MCF 10A (cell line): Measurements from ENCODE around the gene ZDHHC16. TPM values are rescaled to one million over a fixed set of nuclear protein-coding genes. Genes with fewer than 3 reads are reported as not detected.
A peak's percentile ranks its signal among the peaks of the same experiment; 100 is the strongest.

Experiments
- BruUV-seq: library from RNA; stranded (reverse); fragments of 400-500 nt; replicated peaks from 2 replicates; lab custom pipeline; 2021; lab: Mats Ljungman, UMichigan
- CTCF ChIA-PET: fragments of 300-600 bp; sonication (Branson Sonifier 250); formaldehyde crosslinking; extraction: SDS; loops from one replicate; lab custom pipeline; 2021; ENCODE audit warnings: antibody characterized with exemption, inconsistent platforms; lab: Yijun Ruan, JAX
- POLR2A ChIA-PET: fragments of 300-600, 350-650 bp; sonication (Branson Sonifier 250); formaldehyde crosslinking; extraction: SDS; loops from one replicate; lab custom pipeline; 2020; ENCODE audit warnings: antibody characterized with exemption, inconsistent platforms; lab: Yijun Ruan, JAX
- DNase-seq: peaks from one replicate; pipeline ENCODE4 v3.0.0-alpha.2; 2018; ENCODE audit not compliant: unreplicated experiment
- H3K27ac Mint-ChIP-seq: one replicate; pipeline ENCODE4 v1.8.0; 2022; ENCODE audit warnings: mild to moderate bottlenecking, low read depth, mixed read lengths; ENCODE audit not compliant: unreplicated experiment
- H3K27me3 Mint-ChIP-seq: one replicate; pipeline ENCODE4 v1.8.0; 2022; ENCODE audit warnings: mixed read lengths; ENCODE audit not compliant: insufficient read depth, unreplicated experiment
- H3K36me3 Mint-ChIP-seq: one replicate; pipeline ENCODE4 v1.8.0; 2022; ENCODE audit warnings: mild to moderate bottlenecking, moderate library complexity, mixed read lengths; ENCODE audit not compliant: insufficient read depth, unreplicated experiment
- H3K4me1 Mint-ChIP-seq: one replicate; pipeline ENCODE4 v1.8.0; 2022; ENCODE audit warnings: mixed read lengths; ENCODE audit not compliant: insufficient read depth, unreplicated experiment
- H3K4me3 Mint-ChIP-seq: one replicate; pipeline ENCODE4 v1.8.0; 2022; ENCODE audit warnings: mild to moderate bottlenecking, moderate library complexity, mixed read lengths; ENCODE audit not compliant: unreplicated experiment
- H3K9me3 Mint-ChIP-seq: one replicate; pipeline ENCODE4 v1.8.0; 2022; ENCODE audit warnings: mixed read lengths; ENCODE audit not compliant: unreplicated experiment
- CTCF ChIP-seq: fragments of 200-600 bp; IDR thresholded peaks from one replicate; pipeline ENCODE4 v1.8.0; 2022; ENCODE audit warnings: antibody characterized with exemption, mild to moderate bottlenecking; ENCODE audit not compliant: unreplicated experiment
- intact Hi-C: fragments of 100-400 bp; cut with micrococcal nuclease; formaldehyde crosslinking; loops from 2 replicates; pipeline ENCODE4 v1.14.1; 2022
- total RNA-seq: library from RNA; stranded (reverse); gene quantifications from 2 replicates; pipeline ENCODE4 v1.2.3, GENCODE V29; 2022

Gene ZDHHC16
- total RNA-seq, 1 experiment from 2014 or later = 48.0 TPM

DNA sequence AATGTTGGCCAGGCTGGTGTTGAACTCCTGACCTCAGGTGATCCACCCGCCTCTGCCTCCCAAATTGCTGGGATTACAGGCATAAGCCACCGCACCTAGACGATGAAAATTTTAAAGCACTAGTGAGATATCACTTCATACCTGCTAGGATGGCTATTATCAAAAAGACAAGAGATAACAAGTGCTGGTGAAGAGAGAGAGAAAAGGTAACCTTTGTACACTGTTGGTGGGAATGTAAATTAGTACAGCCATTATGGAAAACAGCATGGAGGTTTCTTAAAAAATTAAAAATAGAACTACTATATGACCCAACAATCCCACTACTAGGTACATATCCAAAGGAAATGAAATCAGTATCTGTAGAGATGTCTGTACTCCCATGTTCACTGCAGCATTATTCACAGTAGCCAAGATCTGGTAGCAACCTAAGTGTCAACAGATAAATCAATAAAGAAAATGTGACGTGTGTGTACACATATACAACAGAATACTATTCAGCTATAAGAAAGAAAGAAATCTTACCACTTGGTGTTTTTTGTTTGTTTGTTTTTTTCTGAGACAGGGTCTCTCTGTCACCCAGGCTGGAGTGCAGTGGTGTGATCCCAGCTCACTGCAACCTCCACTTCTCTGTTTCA is 39.8 kb downstream of the ZDHHC16 start:
- Mint-ChIP-seq H3K4me1 (peaks cover 30% of the 10 kb centered on the region), H3K9me3 (no peaks in the 10 kb centered on the region), H3K27me3 (no peaks in the 10 kb centered on the region), H3K36me3 (peaks cover 34% of the 10 kb centered on the region), H3K27ac (peak overlapping the region; percentile 49), H3K4me3 (no peak overlapping the region)
- CTCF ChIA-PET = interaction anchor here (0.6 kb wide), 1 partner anchor 37 kb away, joined by 9 read pairs; no protein-coding TSS in a partner anchor
- POLR2A ChIA-PET = interaction anchor here (1.7 kb wide), 1 partner anchor 12 kb away, joined by 9 read pairs; no protein-coding TSS in a partner anchor
- BruUV-seq = no TSS peak
- DNase-seq = no peak
- no peak for TF ChIP-seq CTCF
- intact Hi-C loops = no loop called here

- Mint-ChIP-seq H3K36me3 (peaks cover 15% of the 10 kb centered on the region), H3K9me3 (no peaks in the 10 kb centered on the region), H3K27ac (peak overlapping the region; percentile 80), H3K27me3 (no peaks in the 10 kb centered on the region), H3K4me3 (no peak overlapping the region), H3K4me1 (peaks cover 36% of the 10 kb centered on the region)
- intact Hi-C loops = loop anchor here (10.0 kb wide), 1 partner anchor 46 kb away; the partner anchor contains the start of genes EXOSC1 and ZDHHC16
- ChIA-PET CTCF (interaction anchor here (0.6 to 1.7 kb wide), 7 partner anchors 9 to 184 kb away, joined by 3 to 6 read pairs (median 3); no protein-coding TSS in a partner anchor), POLR2A (interaction anchor here (0.8 to 1.3 kb wide), 3 partner anchors 9 to 22 kb away, joined by 3 to 5 read pairs (median 5); no protein-coding TSS in a partner anchor)
- TF ChIP-seq CTCF = no peak
- no TSS peak for BruUV-seq
- DNase-seq = no peak
These were observed 44.6 kb downstream of the ZDHHC16 start for GRCh38 chr10:97490592-97490991.

DNA sequence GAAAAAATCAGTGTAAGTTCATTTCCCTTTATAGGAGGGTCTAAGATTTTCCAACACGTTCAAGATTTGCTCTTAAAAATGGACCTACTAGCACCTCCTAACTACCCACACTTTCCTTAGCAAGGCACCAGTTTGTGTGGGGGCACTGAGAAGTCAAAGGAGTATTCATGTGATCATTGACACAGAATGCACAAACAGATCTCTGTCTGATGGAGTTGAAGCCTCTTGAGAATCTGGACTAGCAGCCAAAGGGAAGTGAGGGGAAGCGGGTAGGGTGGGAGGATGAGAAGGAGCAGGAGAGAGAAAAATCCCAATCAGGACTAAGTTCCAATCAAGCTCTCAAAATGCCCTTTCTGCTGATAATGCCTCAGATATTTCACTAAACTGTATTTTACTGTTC is 48.2 kb downstream of the ZDHHC16 start:
- BruUV-seq = no TSS peak
- intact Hi-C loops = loop anchor here (10.0 kb wide), 1 partner anchor 49 kb away; the partner anchor contains the start of genes EXOSC1 and ZDHHC16
- Mint-ChIP-seq H3K9me3 (no peaks in the 10 kb centered on the region), H3K4me3 (no peak overlapping the region), H3K4me1 (peaks cover 22% of the 10 kb centered on the region), H3K27me3 (no peaks in the 10 kb centered on the region), H3K36me3 (peaks cover 14% of the 10 kb centered on the region), H3K27ac (no peak overlapping the region)
- no peak for TF ChIP-seq CTCF
- DNase-seq = no peak
- ChIA-PET CTCF (interaction anchor here (0.6 to 2.3 kb wide), 9 partner anchors 13 to 118 kb away, joined by 3 to 10 read pairs (median 4); no protein-coding TSS in a partner anchor), POLR2A (interaction anchor here (0.6 to 1.7 kb wide), 4 partner anchors 13 to 90 kb away, joined by 3 to 7 read pairs (median 4); partner anchors contain the start of gene HOGA1)
